DMS79 (cell line): Measurements from ENCODE around the gene PDE6C.
"Not testable (repeated sequence)": the region's sequence is repeated elsewhere in the genome, so short reads cannot be mapped to it uniquely, and the experiment has no call there.

ENCODE experiments used
- DNase-seq: peaks from one replicate; lab custom pipeline; 2025; lab: John Stamatoyannopoulos, UW

The PDE6C gene

GRCh38 chr10:93630625-93631557, 18.6 kb downstream of the PDE6C start:
- DNase-seq: no peak

- no peak for DNase-seq
Observed at GRCh38 chr10:93639791-93640190, 27.5 kb downstream of the PDE6C start.

GRCh38 chr10:93652857-93653256, 40.5 kb downstream of the PDE6C start:
- DNase-seq: no peak

GRCh38 chr10:93654201-93654600, 41.9 kb downstream of the PDE6C start:
- no peak for DNase-seq

- no peak for DNase-seq
Observed at GRCh38 chr10:93656155-93656554, 43.8 kb downstream of the PDE6C start.

- DNase-seq: no peak
Observed at GRCh38 chr10:93657757-93658156, 45.4 kb downstream of the PDE6C start.

GRCh38 chr10:93666030-93666429, 53.7 kb downstream of the PDE6C start:
- DNase-seq: no peak

GRCh38 chr10:93667795-93668194, 55.5 kb downstream of the PDE6C start:
- no peak for DNase-seq

- no peak for DNase-seq
Observed at GRCh38 chr10:93670372-93670771, 58.0 kb downstream of the PDE6C start.

- no peak for DNase-seq
Observed at GRCh38 chr10:93671042-93671441, 58.7 kb downstream of the PDE6C start.

GRCh38 chr10:93672022-93672678, 59.8 kb downstream of the PDE6C start:
- no peak for DNase-seq

GRCh38 chr10:93672890-93673289, 60.6 kb downstream of the PDE6C start:
- DNase-seq: no peak

GRCh38 chr10:93673791-93674190, 61.5 kb downstream of the PDE6C start:
- no peak for DNase-seq

GRCh38 chr10:93678386-93678785, 66.0 kb downstream of the PDE6C start:
- no peak for DNase-seq

- DNase-seq: no peak
Observed at GRCh38 chr10:93678805-93679587, 66.7 kb downstream of the PDE6C start.

GRCh38 chr10:93680412-93681047, 68.2 kb downstream of the PDE6C start:
- no peak for DNase-seq

- DNase-seq: no peak
Observed at GRCh38 chr10:93687737-93688136, 75.4 kb downstream of the PDE6C start.

- no peak for DNase-seq
Observed at GRCh38 chr10:93695740-93696139, 83.4 kb downstream of the PDE6C start.

GRCh38 chr10:93696582-93696981, 84.2 kb downstream of the PDE6C start:
- not testable (repeated sequence) for DNase-seq

- no peak for DNase-seq
Observed at GRCh38 chr10:93697207-93697606, 84.9 kb downstream of the PDE6C start.

GRCh38 chr10:93701866-93702209, 89.5 kb downstream of the PDE6C start:
- DNase-seq: no peak
